ENCODE results near the gene LAMA5.

Gene LAMA5

GRCh38 chr20:62307226-62308101, 59.6 kb downstream of the LAMA5 start:
- no peak for DNase-seq (ENCODE audit: low read depth)
- in situ Hi-C loops (cut with HindIII; ENCODE audit: low sequenced_read_pairs) = no loop called here
- no peak for TF ChIP-seq CTCF (IDR thresholded peaks at IDR 0.05; ENCODE audit: low read depth, low read length, missing control alignments)
- no peak overlapping the region for H3K4me3 ChIP-seq (ENCODE audit: low read depth, low read length)

GRCh38 chr20:62306414-62307187, 60.5 kb downstream of the LAMA5 start:
- TF ChIP-seq CTCF (IDR thresholded peaks at IDR 0.05; ENCODE audit: low read depth, low read length, missing control alignments) = no peak
- H3K4me3 ChIP-seq (ENCODE audit: low read depth, low read length) = no peak overlapping the region
- in situ Hi-C loops (cut with HindIII; ENCODE audit: low sequenced_read_pairs) = no loop called here
- no peak for DNase-seq (ENCODE audit: low read depth)

GRCh38 chr20:62305765-62306413, 61.2 kb downstream of the LAMA5 start:
- H3K4me3 ChIP-seq (ENCODE audit: low read depth, low read length) = no peak overlapping the region
- no peak for TF ChIP-seq CTCF (IDR thresholded peaks at IDR 0.05; ENCODE audit: low read depth, low read length, missing control alignments)
- no peak for DNase-seq (ENCODE audit: low read depth)
- in situ Hi-C loops (cut with HindIII; ENCODE audit: low sequenced_read_pairs) = no loop called here

GRCh38 chr20:62305149-62305764, 61.9 kb downstream of the LAMA5 start:
- no peak for TF ChIP-seq CTCF (IDR thresholded peaks at IDR 0.05; ENCODE audit: low read depth, low read length, missing control alignments)
- in situ Hi-C loops (cut with HindIII; ENCODE audit: low sequenced_read_pairs) = no loop called here
- H3K4me3 ChIP-seq (ENCODE audit: low read depth, low read length) = no peak overlapping the region
- DNase-seq (ENCODE audit: low read depth) = no peak

GRCh38 chr20:62304331-62305148, 62.6 kb downstream of the LAMA5 start:
- in situ Hi-C loops (cut with HindIII; ENCODE audit: low sequenced_read_pairs) = no loop called here
- H3K4me3 ChIP-seq (ENCODE audit: low read depth, low read length) = peak overlapping the region; percentile 70
- DNase-seq (ENCODE audit: low read depth) = no peak
- TF ChIP-seq CTCF (IDR thresholded peaks at IDR 0.05; ENCODE audit: low read depth, low read length, missing control alignments) = no peak

All from astrocyte of the cerebellum (primary cell).